Tibial artery (tissue), 4 donors: ENCODE results near the gene C12orf57.
A peak's percentile ranks its signal among the peaks of the same experiment; 100 is the strongest.

Experiments
- DNase-seq, 2 donors: peaks; one replicate each; pipeline ENCODE4 v3.0.0-alpha.2; 2019
- H3K27ac ChIP-seq, 2 donors: fragments of 200-600 bp; sonication (generic) in 1 of 2; 1 replicate in 1 of 2; 2 replicates in 1 of 2; pipeline ENCODE4 v1.5.1; 2018 to 2019; ENCODE audit warnings: mild to moderate bottlenecking in 1 of 2
- H3K27me3 ChIP-seq, 2 donors: fragments of 200-600 bp; sonication (generic) in 1 of 2; one replicate each; pipeline versions ENCODE4 v1.5.1 to v1.6.0; 2016 to 2019
- H3K36me3 ChIP-seq, 3 donors: fragments of 200-600 bp; sonication (generic) in 2 of 3; one replicate each; pipeline ENCODE4 v1.5.1; 2016 to 2019; ENCODE audit warnings: mild to moderate bottlenecking in 2 of 3
- H3K4me1 ChIP-seq, 4 donors: fragments of 200-600 bp; sonication (generic) in 2 of 4; 1 replicate in 3 of 4; 2 replicates in 1 of 4; pipeline ENCODE4 v1.5.1; 2016 to 2019
- H3K4me3 ChIP-seq, 2 donors: fragments of 200-600 bp; sonication (generic) in 1 of 2; 1 replicate in 1 of 2; 2 replicates in 1 of 2; pipeline ENCODE4 v1.5.1; 2018 to 2019; ENCODE audit warnings: mild to moderate bottlenecking in 2 of 2
- H3K9me3 ChIP-seq, 3 donors: fragments of 200-600 bp; sonication (generic) in 1 of 3; one replicate each; pipeline ENCODE4 v1.5.1; 2016 to 2019
- CTCF ChIP-seq, 2 experiments: fragments of 200-600 bp in 1 of 2; fragments of 450-650 bp in 1 of 2; IDR thresholded peaks; one replicate each; pipeline ENCODE4 v1.5.1; 2017 to 2019; ENCODE audit warnings: antibody characterized with exemption in 2 of 2, mild to moderate bottlenecking in 1 of 2, moderate library complexity in 1 of 2
- intact Hi-C: fragments of 100-400 bp; cut with DNase I; formaldehyde crosslinking; loops from one replicate; pipeline ENCODE4 v1.15.0; 2023; ENCODE audit warnings: low total_unique reads

C12orf57 gene

GRCh38 chr12:6938353-6939190 lies 5.2 kb upstream of the C12orf57 start:
- peaks cover 0 to 72% (median 47%) of the 10 kb centered on the region in 4 donors for H3K4me1 ChIP-seq
- H3K27me3 ChIP-seq, result no peaks in the 10 kb centered on the region
- H3K9me3 ChIP-seq, result no peaks in the 10 kb centered on the region
- peak overlapping the region; percentile 91 to 99 for H3K27ac ChIP-seq
- no peak for DNase-seq
- H3K4me3 ChIP-seq, result peak overlapping the region; percentile 61 to 72
- TF ChIP-seq CTCF (IDR thresholded peaks at IDR 0.05), result no peak
- peaks cover 21 to 61% (median 26%) of the 10 kb centered on the region in 3 donors for H3K36me3 ChIP-seq
- intact Hi-C loops, result loop anchor here (2.0 kb wide), 1 partner anchor 14 kb away; no protein-coding TSS in a partner anchor

GRCh38 chr12:6939191-6939540 lies 4.7 kb upstream of the C12orf57 start:
- intact Hi-C loops, result loop anchor here (2.0 kb wide), 1 partner anchor 14 kb away; no protein-coding TSS in a partner anchor
- Histone ChIP-seq H3K36me3 (peaks cover 16 to 55% (median 26%) of the 10 kb centered on the region in 3 donors), H3K4me1 (peaks cover 0 to 66% (median 41%) of the 10 kb centered on the region in 4 donors), H3K4me3 (no peak overlapping the region), H3K9me3 (no peaks in the 10 kb centered on the region), H3K27ac (peak overlapping the region in 1 of 2 donors; percentile 99), H3K27me3 (no peaks in the 10 kb centered on the region)
- TF ChIP-seq CTCF (IDR thresholded peaks at IDR 0.05), result no peak
- DNase-seq, result no peak

GRCh38 chr12:6941267-6941666 lies 2.6 kb upstream of the C12orf57 start:
- no peak for TF ChIP-seq CTCF (IDR thresholded peaks at IDR 0.05)
- H3K9me3 ChIP-seq, result no peaks in the 10 kb centered on the region
- intact Hi-C loops, result loop anchor here (5.0 to 10.0 kb wide), 2 partner anchors 74 to 174 kb away; partner anchors contain the start of gene TPI1
- DNase-seq, result no peak
- peaks cover 10 to 46% (median 25%) of the 10 kb centered on the region in 3 donors for H3K36me3 ChIP-seq
- H3K27me3 ChIP-seq, result no peaks in the 10 kb centered on the region
- H3K4me3 ChIP-seq, result no peak overlapping the region
- H3K27ac ChIP-seq, result no peak overlapping the region
- H3K4me1 ChIP-seq, result peaks cover 0 to 70% (median 50%) of the 10 kb centered on the region in 4 donors

- Histone ChIP-seq H3K36me3 (peaks cover 10 to 46% (median 25%) of the 10 kb centered on the region in 3 donors), H3K9me3 (no peaks in the 10 kb centered on the region), H3K4me3 (no peak overlapping the region), H3K27ac (peak overlapping the region; percentile 94 to 98), H3K27me3 (no peaks in the 10 kb centered on the region), H3K4me1 (peaks cover 0 to 72% (median 54%) of the 10 kb centered on the region in 4 donors)
- intact Hi-C loops, result loop anchor here (5.0 to 10.0 kb wide), 2 partner anchors 74 to 173 kb away; partner anchors contain the start of gene TPI1
- no peak for DNase-seq
- no peak for TF ChIP-seq CTCF (IDR thresholded peaks at IDR 0.05)
Observed at GRCh38 chr12:6941782-6942181, 2.0 kb upstream of the C12orf57 start.

- H3K9me3 ChIP-seq, result no peaks in the 10 kb centered on the region
- H3K4me3 ChIP-seq, result no peak overlapping the region
- H3K36me3 ChIP-seq, result peaks cover 10 to 48% (median 29%) of the 10 kb centered on the region in 3 donors
- peak overlapping the region; percentile 94 to 98 for H3K27ac ChIP-seq
- TF ChIP-seq CTCF (IDR thresholded peaks at IDR 0.05), result no peak
- intact Hi-C loops, result loop anchor here (5.0 to 10.0 kb wide), 2 partner anchors 75 to 173 kb away; partner anchors contain the start of gene TPI1
- DNase-seq, result no peak
- no peaks in the 10 kb centered on the region for H3K27me3 ChIP-seq
- peaks cover 0 to 67% (median 49%) of the 10 kb centered on the region in 4 donors for H3K4me1 ChIP-seq
Observed at GRCh38 chr12:6942331-6942665, 1.5 kb upstream of the C12orf57 start.
